ENCODE results near the gene NSMCE1.
"Not testable (repeated sequence)": the region's sequence is repeated elsewhere in the genome, so short reads cannot be mapped to it uniquely, and the experiment has no call there.

GRCh38 chr16:27207121-27207520 lies 61.5 kb downstream of the NSMCE1 start:
- TF ChIP-seq CTCF (IDR thresholded peaks at IDR 0.05; ENCODE audit: borderline replicate concordance, extremely low read depth, low read length, poor library complexity, severe bottlenecking); EZH2 (IDR thresholded peaks at IDR 0.05; ENCODE audit: borderline replicate concordance, low read depth, low read length, severe bottlenecking): not testable (repeated sequence)
